Measurements from ENCODE around the gene SH3RF3.

SH3RF3 gene

GRCh38 chr2:109183871-109184270 is 54.9 kb downstream of the SH3RF3 start:
- no peak for DNase-seq (ENCODE audit: low spot score)

GRCh38 chr2:109184368-109184767 is 55.4 kb downstream of the SH3RF3 start:
- no peak for DNase-seq (ENCODE audit: low spot score)

- no peak for DNase-seq (ENCODE audit: low spot score)
Measured at GRCh38 chr2:109185338-109185737, 56.3 kb downstream of the SH3RF3 start.

GRCh38 chr2:109185821-109186570 is 57.0 kb downstream of the SH3RF3 start:
- no peak for DNase-seq (ENCODE audit: low spot score)

GRCh38 chr2:109186656-109187250 is 57.7 kb downstream of the SH3RF3 start:
- DNase-seq (ENCODE audit: low spot score), result no peak

GRCh38 chr2:109187711-109188495 is 58.9 kb downstream of the SH3RF3 start:
- DNase-seq (ENCODE audit: low spot score), result no peak

GRCh38 chr2:109188496-109188890 is 59.5 kb downstream of the SH3RF3 start:
- DNase-seq (ENCODE audit: low spot score), result no peak

GRCh38 chr2:109188898-109189297 is 59.9 kb downstream of the SH3RF3 start:
- DNase-seq (ENCODE audit: low spot score), result no peak

GRCh38 chr2:109189751-109190150 is 60.7 kb downstream of the SH3RF3 start:
- no peak for DNase-seq (ENCODE audit: low spot score)

- no peak for DNase-seq (ENCODE audit: low spot score)
Measured at GRCh38 chr2:109193807-109194619, 65.0 kb downstream of the SH3RF3 start.

GRCh38 chr2:109194620-109194937 is 65.6 kb downstream of the SH3RF3 start:
- no peak for DNase-seq (ENCODE audit: low spot score)

GRCh38 chr2:109195193-109196045 is 66.4 kb downstream of the SH3RF3 start:
- no peak for DNase-seq (ENCODE audit: low spot score)

GRCh38 chr2:109196081-109196875 is 67.3 kb downstream of the SH3RF3 start:
- no peak for DNase-seq (ENCODE audit: low spot score)

GRCh38 chr2:109197491-109198418 is 68.8 kb downstream of the SH3RF3 start:
- DNase-seq (ENCODE audit: low spot score), result no peak

- no peak for DNase-seq (ENCODE audit: low spot score)
Measured at GRCh38 chr2:109199790-109200189, 70.8 kb downstream of the SH3RF3 start.

GRCh38 chr2:109200616-109201464 is 71.8 kb downstream of the SH3RF3 start:
- no peak for DNase-seq (ENCODE audit: low spot score)

- no peak for DNase-seq (ENCODE audit: low spot score)
Measured at GRCh38 chr2:109201465-109202327, 72.7 kb downstream of the SH3RF3 start.

All from NAMALWA (cell line).